ENCODE data around the gene NKG7.
"Not testable (repeated sequence)": the region's sequence is repeated elsewhere in the genome, so short reads cannot be mapped to it uniquely, and the experiment has no call there.

The NKG7 gene, protein sequence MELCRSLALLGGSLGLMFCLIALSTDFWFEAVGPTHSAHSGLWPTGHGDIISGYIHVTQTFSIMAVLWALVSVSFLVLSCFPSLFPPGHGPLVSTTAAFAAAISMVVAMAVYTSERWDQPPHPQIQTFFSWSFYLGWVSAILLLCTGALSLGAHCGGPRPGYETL

DNA sequence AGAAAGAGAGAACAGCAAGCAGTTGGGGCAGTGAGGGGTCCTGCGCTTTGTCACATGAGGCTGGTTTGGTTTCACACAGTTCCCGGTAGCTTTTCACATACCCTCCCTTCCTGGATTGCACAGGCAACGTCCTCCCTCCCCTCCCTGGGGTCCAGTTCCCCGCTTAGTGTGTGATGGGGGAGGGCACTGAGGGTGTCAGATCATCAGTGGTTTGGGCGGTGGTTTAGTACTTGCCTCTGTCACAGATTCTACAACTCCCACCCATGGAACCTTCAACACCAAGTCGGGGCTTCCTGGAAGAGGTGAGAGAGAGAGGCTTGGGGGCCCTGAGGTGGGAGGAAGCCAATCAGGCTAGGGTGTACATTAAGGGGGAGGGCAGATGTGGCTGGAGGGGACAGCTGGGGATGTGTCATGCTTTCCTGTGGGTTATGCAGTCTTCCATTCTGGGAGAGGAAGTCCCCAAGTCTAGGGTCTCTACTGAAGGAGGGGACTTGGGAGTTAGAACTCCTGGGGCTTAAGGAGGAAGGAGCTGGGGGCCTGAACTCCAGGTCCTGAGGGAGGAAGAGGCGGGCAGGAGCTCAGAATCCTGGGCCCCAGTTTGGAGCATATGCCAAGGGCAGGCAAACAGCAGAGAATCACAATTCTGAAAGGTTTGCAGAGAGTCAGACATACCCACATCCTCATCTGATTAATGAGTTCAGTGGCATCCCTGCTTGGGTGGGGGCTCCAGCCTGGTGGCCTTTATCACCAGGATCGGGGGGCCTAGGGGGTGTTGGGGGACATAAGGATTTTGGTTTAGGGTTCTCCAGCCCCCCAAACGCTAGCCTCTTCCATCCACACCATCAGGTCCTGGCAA, at the start of gene NKG7:
NKG7 (minus strand) TSS at position 6 of the 856 bp plus-strand sequence. CDS start 119 bp downstream, outside the sequence.
- peak; percentile 70 to 79 for DNase-seq

DNA sequence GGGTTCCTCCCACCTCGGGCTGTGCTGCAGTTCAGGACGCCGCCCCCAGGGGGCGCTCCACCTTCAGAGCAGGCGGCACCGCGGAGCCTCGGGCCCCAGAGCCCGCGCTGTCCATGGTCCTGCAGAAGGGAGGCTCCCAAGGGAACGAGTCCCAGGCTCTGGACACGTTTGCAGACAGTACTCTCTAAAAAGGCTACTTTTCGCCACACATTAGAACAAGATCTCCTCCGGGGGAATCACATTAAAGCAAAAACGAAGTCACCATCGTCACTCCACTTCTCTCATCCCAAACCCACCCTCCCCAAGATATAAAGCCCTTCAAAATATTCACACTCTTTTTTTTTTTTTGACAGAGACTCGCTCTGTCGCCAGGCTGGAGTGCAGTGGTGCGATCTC, 49.6 kb upstream of the NKG7 start:
- peak; percentile 79 to 85 for DNase-seq

DNA sequence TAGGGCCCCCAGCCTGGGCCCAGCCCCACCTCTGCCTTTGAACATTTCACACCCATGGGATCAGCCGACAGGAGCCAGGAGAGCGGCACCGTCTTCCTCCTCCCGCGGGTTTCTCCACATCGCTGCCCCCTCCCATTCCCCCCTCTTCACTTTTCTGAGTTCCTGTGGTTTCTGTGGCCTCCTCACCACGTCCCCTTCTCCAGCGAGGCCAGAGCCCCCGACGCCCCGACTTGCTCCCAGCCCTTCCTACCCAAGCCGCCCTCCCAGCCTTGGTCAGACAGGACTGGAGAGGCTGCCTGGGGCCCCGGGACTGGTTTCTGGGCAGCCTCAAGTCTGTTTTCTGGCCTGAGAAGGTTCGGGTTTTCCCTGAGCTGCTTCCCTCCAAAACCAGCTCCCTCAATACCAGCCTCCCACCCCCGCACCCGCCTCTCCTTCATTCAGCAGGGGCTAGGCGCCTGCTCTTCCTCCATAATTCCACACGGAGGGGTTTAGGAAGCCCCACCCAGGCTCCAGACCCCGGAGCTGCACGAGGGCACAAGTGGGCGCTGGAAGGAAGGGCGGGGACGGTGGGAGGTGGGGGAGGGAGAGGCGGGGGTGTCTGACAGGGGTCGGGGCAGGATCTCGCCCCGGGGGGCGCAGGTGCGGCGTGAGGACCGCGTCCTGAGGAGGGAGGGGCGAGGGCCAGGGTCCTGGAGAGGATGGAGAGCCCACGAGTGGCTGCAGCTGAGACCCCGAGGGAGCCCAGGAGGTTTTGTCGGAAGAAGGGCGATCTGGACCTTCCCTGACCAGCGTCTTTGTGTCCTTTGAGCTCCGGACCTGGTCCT, 49.0 kb upstream of the NKG7 start:
- no peak for DNase-seq

DNA sequence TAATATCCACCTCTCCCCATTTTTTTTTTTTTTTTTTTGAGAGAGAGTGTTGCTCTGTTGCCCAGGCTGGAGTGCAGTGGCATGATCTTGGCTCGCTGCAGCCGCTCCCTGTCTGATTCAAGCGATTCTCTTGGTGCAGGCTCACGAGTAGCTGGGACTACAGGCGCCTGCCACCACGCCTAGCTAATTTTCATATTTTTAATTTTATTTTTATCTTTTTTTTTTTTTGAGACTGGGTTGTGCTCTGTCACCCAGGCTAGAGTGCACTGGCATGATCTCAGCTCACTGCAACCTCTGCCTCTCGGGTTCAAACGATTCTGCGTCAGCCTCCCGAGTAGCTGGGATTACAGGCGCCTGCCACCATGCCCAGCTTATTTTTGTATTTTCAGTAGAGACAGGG, 48.1 kb upstream of the NKG7 start:
- DNase-seq: not testable (repeated sequence)

DNA sequence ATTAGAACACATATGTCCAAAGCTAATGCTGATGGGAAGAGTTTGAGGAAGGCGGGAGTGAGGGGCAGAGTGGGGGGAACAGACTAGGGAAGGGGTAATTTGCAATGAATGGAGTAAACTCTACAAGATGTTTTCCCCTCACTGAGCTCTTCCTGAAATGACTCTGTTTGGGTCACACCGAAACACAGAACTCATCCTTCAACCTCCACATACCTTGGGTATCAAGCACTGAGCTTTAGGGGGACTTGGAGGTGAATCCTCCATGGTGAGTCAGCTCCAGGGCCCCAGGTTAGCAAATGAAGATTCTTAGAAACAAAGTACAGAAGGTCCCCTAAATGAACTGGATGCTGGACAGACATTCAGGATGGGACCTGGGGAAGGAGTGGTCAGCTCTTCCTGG, 46.3 kb upstream of the NKG7 start:
- DNase-seq: no peak

DNA sequence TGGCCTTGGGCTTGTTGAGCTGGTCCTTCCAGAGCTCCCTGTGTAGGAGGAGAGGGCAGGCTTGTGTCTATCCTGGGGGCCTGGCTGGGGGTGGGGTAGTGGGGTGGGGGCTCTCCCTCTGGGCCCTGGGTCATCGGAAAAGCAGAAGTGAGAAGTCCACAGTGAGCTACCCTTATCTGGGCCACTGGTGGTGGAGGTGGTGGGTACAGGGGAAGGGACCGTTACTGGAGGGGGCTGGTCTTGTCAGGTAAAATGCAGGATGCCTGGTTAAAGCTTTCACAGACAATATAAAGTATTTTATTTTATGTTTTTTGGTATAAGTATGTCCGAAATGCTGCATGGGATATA, 45.3 kb upstream of the NKG7 start:
- no peak for DNase-seq

DNA sequence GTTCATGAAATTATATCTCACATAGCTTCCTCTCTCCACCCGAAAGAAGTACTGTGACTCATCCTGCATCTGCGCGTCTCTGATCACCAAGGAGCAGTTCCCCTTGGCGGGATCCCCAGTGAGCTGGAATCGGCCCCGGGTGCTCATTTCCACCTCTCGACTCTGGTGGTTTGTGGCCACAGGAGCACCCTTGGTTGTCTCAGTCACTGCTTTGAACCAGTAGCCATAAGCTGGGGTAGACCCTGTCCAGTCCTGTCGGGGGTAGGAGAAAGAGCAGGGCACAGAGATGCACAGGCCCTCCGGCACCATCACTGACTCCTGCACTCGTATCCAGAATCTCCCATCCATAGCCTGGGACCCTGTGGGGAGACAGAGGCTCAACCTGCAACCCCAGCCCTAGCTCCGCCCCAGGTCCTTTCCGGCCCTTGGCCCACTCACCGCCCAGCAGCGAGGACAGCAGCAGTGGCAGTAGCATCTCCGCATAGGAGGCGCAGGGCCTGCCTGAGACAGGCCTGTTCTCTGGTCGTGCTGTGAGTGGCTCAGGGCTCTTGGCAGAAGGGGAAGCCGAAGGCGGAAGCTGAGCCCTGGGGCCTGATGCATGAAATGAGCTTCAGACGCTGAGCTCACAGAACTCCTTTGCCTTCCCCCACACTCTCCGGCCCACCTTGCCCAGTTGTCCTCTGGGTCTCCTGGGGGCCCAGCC, 44.8 kb upstream of the NKG7 start, which contains the start of gene SIGLEC10:
SIGLEC10 (minus strand) TSS at position 536 of the 703 bp plus-strand sequence; CDS start at position 475, 61 bp downstream.
- no peak for DNase-seq

DNA sequence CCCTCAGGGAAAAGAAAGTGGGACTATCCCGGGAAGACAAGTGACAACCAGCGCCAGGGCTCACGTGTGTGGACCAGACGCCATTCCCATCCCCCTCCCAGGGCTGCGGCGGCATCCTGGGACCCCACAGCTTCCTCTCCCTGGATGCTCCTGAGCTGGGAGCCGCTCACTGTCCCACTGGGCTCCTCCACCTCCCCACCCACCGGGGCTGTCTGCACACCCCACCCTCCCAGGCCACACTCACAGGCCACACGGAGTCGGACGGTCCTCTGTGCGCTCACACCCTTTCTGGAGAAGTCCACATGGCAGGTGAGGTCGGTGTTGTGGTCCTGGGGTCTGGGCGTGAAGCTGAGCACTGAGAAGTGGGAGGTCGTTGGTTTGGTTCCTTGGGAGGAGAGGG, 44.0 kb upstream of the NKG7 start:
- DNase-seq: not testable (repeated sequence)

DNA sequence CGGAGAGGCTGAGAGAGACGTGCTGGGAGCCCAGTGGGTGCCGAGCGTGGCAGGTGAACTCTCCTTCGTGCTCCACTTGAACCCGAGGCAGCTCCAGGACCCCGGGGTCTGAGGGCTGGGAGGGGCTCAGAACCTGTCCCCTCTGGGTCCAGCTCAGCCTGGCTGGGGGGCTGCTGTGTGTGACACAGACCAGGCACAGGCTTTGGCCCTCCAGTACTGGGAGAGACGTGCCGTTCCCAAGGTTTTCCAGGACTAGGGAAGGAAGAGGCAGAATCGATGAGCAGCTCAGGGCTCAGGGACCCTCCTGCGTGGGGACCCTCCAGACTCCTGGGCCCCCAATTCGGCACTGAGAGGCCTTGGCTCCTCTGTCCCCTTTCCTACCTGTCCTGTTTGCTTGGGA, 42.7 kb upstream of the NKG7 start:
- no peak for DNase-seq

DNA sequence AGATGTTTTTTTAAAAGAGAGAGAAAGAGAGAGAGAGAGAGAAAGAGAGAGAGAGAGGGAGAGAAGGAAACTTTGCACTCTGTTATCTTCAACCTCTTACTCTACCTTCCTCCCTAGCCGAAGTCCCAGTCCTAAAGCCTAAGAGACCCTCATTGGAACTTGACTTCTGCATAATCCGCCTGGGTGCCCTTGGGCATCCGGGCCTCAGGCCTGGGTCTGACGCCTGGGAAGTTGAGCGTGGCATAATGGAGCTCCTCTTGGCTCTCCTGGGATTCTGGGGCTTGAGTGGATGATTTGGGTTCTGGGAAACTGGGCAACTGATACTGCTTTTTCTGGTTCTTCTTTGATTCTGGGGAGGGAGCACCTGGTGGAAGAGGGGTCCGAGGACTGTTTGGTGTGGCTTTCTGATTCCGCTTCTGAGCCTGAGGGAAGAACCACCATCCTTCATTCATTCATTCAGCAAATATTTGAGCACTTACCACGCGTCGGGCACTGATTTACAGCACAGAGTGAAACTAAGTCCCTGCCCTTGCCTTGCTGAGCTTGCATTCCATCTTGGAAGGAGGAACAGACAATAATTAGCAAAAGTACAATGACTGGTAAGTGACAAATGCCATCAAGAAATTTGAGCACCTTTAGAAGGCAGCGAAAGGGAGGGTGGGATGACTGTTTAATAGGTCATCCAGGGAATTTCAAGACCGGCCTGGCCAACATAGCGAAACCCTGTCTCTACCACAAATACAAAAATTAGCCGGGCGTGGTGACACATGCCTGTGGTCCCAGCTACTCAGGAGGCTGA, 38.7 kb upstream of the NKG7 start:
- no peak for DNase-seq

DNA sequence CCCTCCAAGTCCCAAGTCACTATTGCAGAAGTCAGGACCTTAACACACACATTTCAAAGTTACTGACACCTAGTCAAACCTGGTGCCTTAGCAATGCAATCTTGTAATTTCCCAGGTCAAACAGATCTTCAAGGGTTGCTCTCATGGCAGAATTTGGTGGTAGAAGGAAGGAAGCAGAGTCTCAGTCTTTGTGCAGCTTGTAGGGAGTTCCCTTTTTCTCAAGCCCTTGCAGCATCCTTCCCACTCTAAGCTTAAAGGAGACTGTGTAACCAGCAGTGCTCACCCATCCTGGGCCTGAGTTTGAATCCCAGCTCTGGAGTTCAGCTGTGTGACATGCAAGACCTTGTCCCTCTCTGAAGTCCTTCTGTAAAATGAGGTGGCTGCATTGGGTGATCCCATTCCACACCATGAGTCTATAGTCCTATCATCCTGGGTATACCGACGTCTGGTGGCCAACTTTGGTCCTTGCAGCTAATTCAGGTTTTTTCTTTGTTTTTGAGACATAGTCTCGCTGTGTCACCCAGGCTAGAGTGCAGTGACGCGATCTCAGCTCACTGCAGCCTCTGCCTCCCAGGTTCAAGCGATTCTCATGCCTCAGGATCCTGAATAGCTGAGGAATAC, 35.2 kb upstream of the NKG7 start:
- DNase-seq: peak; percentile 18 to 23

DNA sequence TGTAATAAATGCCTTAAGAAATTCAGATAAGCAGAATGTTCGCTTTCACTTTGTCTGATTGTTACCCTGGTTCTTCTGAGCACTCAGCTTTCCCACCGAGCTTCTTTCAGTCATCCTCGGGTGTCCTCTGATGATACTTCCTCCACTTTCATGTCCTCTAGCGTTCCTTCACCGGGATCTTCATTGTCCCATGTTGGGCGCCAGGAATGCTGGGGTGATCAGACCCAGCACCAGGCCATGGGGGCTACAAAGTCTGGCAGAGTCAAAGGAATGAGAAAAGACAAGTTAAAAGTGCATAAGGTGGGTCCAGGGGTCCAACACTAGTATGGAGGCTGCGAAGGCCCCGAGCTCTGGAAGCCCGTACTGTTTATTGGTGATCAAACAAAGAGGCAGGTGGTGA, 29.7 kb upstream of the NKG7 start:
- no peak for DNase-seq

DNA sequence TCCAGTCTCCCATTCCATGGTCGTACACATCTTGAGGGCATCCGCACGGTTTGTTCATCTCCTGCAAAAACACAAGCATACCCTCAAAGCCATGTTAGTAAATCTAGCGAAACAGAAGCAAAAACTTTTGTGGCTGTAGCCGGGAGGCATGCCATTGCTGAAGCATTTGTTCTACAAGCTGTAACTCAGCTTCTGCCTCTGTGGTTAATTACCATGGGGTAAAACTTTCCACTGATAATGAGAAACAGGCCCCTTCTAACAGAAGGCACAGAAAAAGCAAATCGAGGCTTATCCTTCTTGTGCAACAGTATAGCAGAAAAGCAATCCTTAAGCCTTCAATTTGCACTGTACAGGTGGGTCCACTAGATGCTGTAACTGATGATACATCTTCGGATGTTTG, 27.5 kb upstream of the NKG7 start:
- DNase-seq: not testable (repeated sequence)

DNA sequence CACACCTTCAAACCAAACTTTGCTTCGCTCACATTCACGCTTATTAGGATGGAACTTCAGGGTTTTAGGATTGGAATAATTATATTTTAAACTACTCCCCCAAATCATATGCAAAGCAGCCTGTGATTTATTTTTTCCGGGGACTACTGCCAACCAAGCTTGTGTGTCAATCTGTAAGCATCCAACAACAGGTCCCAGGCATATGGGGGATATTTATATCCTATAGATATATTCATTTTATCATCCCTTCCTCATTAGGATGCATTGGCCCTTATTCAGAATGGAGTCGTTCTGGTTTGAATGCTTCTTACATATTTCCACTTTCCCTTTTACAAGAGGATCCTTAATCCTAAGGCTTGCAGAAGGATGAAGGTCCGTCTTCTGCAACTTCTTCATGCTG, 26.8 kb upstream of the NKG7 start:
- DNase-seq: no peak

DNA sequence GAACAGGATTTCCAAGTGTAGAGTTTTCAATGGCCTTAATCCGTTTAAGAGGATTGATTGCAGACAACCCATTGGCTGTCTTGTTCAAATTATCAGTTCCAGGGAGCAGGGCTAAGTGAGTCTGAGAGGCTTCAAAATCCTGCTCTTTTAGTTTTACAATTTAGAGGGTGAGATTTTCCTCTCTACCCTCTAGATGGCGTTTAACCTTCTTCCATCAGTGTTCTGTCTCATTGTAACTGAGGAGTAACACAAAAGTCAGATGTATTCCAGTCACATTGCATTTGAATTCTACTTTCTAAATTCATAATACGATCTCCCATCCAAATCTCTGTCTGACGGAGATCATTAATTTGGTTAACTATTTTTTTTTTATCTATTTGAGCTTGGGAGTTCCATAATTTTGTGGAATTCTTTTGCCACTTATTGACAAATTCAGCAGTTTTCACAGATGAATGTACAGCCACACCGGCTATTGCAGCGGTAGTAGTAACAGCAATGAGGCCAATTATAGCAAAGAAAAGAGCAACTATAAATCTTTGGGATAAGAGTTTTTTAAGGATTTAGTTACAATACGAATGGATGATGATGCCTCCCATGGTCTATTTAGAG, 25.7 kb upstream of the NKG7 start:
- DNase-seq: no peak

DNA sequence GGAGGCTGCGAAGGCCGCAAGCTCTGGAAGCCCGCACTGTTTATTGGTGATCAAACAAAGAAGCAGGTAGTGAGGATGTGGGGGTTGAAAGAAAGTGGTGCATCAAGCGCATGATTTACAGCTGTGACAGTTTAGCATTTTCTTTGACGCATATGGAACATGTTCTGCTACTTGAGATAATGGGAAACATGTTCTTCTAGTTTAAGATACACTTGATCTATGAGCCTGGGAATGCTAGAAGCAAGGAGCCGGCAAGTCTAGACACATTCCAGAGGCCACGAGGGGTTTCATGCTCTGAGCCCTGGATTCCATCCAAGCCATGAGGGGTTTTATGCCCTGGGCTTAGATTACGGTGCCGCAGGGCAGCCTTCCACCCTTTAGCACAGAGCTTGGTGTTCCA, 25.0 kb upstream of the NKG7 start:
- not testable (repeated sequence) for DNase-seq

DNA sequence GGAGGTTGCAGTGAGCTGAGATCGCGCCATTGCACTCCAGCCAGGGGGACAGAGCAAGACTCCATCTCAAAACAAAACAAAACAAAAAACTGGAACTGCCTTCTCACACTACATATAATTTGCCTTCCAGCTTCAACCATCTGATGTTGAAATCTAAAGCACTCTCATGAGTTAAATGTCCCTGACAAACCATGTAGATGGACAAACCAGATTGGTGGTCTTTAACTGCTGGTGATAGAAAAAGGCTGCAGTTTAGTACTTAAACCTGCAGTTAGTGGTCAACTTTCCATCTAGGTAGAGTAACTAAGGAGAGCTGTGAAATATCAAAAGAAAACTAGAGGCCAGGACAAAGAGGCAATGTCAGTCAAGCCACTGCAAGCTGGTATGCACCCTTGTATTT, 23.7 kb upstream of the NKG7 start:
- DNase-seq: no peak

DNA sequence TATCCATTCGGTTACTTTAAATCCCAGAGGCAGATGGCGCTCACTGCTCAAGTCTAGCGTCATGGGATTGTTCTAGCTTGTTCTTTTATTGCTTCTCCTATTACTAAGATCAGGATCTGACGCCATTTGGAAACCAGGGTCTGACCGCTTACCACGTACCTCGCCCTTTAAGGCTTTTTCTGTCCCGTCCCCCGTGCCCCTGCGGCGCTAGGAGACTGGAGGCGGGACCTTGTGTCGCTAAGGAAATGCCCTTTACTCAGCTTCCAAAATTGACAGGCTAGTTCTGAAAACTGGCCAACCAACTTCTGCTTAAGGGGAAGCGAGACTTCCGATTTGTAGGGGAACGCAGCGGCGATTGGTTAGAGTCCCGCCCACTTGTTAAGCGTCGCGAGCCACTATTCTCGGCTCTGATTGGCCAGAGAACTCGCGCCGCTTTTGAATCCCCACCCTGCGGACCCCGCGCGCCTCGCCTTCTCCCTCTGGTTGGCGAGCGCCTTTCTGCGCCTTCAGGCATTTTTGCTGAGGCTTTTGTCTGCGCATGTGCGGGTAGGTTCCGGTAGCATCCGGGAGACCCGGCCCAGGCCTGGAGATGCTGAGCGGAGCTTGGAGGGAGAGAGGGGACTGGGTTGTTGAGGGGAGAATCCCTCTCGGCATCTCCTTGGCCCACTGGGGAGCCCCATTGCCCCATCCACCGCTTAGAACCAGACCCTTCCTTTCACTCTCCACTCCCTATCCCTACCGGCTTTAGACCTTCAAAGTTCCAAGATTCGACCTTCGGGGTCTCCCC, 21.8 kb upstream of the NKG7 start:
- peak; percentile 84 to 85 for DNase-seq

DNA sequence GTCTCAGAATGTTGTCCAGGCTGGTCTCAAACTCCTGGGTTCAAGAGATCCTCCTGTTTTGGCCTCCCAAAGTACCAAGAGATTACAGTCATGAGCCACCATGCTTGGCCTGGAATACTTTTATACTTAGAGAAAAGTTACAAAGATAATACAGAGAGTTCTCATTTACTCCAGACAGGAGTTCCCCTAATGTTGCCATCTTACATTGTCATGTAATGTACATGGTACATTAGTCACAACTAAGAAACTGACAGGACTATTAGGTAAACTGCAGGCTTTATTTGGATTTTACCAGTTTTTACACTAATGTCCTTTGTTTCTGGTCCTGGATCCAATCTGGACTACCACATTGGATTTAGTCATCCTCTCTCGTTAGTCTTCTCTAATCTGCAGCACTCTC, 20.2 kb upstream of the NKG7 start:
- no peak for DNase-seq

DNA sequence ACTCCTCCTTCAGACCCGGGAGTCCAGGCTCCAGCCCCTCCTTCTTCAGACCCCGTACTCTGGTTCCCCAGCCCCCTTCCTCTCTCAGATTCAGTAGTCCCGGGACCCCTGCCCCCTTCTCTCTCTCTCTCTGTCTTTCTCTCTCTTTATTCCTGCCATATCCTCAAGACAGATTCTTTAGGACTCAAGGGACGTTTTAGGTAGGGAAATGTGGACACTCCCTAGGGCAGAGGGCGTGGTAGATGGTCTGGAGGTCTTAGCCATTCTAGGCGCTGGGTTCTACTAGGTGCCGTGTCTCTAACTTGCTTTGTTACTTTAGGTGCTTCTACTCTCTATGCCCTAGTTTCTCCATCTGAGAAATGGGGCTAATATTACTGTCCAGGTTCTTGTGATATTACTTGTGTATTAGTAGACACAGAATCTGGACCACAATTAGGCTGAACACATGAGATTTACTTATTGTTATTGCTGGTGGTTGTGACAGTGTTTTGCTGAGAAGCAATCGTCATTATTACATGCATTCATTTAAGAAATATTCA, 18.7 kb upstream of the NKG7 start:
- DNase-seq: no peak

Measured in activated CD4-positive, alpha-beta T cell treated with anti-CD3 and anti-CD28 coated beads for 4 hours (primary cell).